Progenitor cell of endocrine pancreas (in vitro differentiated cells): ENCODE data around the gene CEP112. TPM values are rescaled to one million over a fixed set of nuclear protein-coding genes. Genes with fewer than 3 reads are reported as not detected.

Experiments
- DNase-seq: peaks from one replicate; pipeline ENCODE4 v3.0.0; 2021; ENCODE audit warnings: low spot score; ENCODE audit not compliant: unreplicated experiment
- H3K27ac Mint-ChIP-seq: 2 replicates; pipeline ENCODE4 v1.8.0; 2021; ENCODE audit warnings: mild to moderate bottlenecking, moderate library complexity, mixed read lengths
- H3K27me3 Mint-ChIP-seq: 2 replicates; pipeline ENCODE4 v1.8.0; 2021; ENCODE audit warnings: mixed read lengths
- H3K36me3 Mint-ChIP-seq: 2 replicates; pipeline ENCODE4 v1.8.0; 2022; ENCODE audit warnings: mixed read lengths; ENCODE audit not compliant: insufficient read depth
- H3K4me1 Mint-ChIP-seq: 2 replicates; pipeline ENCODE4 v1.8.0; 2021; ENCODE audit warnings: low read depth, mixed read lengths
- H3K4me3 Mint-ChIP-seq: 2 replicates; pipeline ENCODE4 v1.8.0; 2021; ENCODE audit warnings: low read depth, mild to moderate bottlenecking, moderate library complexity, mixed read lengths
- H3K9me3 Mint-ChIP-seq: 2 replicates; pipeline ENCODE4 v1.8.0; 2021; ENCODE audit warnings: low read depth, mixed read lengths
- CTCF ChIP-seq: fragments of 200-600 bp; sonication (generic); IDR thresholded peaks from one replicate; pipeline ENCODE4 v1.5.0; 2021; ENCODE audit warnings: antibody characterized with exemption, mild to moderate bottlenecking; ENCODE audit not compliant: unreplicated experiment
- total RNA-seq: library from RNA; stranded (reverse); gene quantifications from 2 replicates; pipeline ENCODE4 v1.2.1, GENCODE V29; 2021

Gene CEP112
- total RNA-seq, 1 donor from 2014 or later = 24.3 TPM

- no peak for TF ChIP-seq CTCF
- no peak for DNase-seq
- Mint-ChIP-seq H3K27me3 (no peaks in the 10 kb centered on the region), H3K36me3 (no peaks in the 10 kb centered on the region), H3K9me3 (no peaks in the 10 kb centered on the region), H3K4me3 (no peak overlapping the region), H3K27ac (no peak overlapping the region), H3K4me1 (peaks cover 5% of the 10 kb centered on the region)
Measured at GRCh38 chr17:65601145-65601544, 590.8 kb downstream of the CEP112 start.

GRCh38 chr17:65600518-65600917 lies 591.4 kb downstream of the CEP112 start:
- no peak for TF ChIP-seq CTCF
- Mint-ChIP-seq H3K27me3 (peaks cover under 1% of the 10 kb centered on the region), H3K4me3 (no peak overlapping the region), H3K36me3 (no peaks in the 10 kb centered on the region), H3K4me1 (peaks cover 5% of the 10 kb centered on the region), H3K27ac (no peak overlapping the region), H3K9me3 (no peaks in the 10 kb centered on the region)
- no peak for DNase-seq

GRCh38 chr17:65599650-65600049 lies 592.3 kb downstream of the CEP112 start:
- Mint-ChIP-seq H3K36me3 (no peaks in the 10 kb centered on the region), H3K4me1 (peaks cover 5% of the 10 kb centered on the region), H3K9me3 (no peaks in the 10 kb centered on the region), H3K4me3 (no peak overlapping the region), H3K27ac (no peak overlapping the region), H3K27me3 (peaks cover 9% of the 10 kb centered on the region)
- no peak for TF ChIP-seq CTCF
- DNase-seq = no peak

DNA sequence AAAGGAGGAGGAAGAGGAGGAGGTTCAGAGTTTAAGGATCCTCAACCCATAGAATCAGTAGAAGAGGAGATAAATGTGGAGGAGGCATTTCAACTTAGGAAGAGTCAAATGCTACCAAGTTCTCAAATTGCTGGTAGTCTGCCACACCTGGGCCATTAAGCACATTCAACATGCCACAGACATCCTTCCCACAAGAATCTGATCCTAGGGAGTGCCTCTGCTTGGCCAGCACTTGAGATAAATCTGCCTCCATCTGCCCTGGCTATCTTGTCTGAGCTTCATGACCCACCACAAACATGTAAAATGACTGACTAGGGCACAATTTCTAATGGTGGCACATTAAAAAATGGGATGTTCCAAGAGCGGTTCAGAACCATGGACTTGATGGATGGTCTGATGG lies 593.2 kb downstream of the CEP112 start:
- TF ChIP-seq CTCF = no peak
- Mint-ChIP-seq H3K36me3 (no peaks in the 10 kb centered on the region), H3K27me3 (peaks cover 18% of the 10 kb centered on the region), H3K4me3 (no peak overlapping the region), H3K27ac (no peak overlapping the region), H3K4me1 (peaks cover 9% of the 10 kb centered on the region), H3K9me3 (no peaks in the 10 kb centered on the region)
- no peak for DNase-seq

DNA sequence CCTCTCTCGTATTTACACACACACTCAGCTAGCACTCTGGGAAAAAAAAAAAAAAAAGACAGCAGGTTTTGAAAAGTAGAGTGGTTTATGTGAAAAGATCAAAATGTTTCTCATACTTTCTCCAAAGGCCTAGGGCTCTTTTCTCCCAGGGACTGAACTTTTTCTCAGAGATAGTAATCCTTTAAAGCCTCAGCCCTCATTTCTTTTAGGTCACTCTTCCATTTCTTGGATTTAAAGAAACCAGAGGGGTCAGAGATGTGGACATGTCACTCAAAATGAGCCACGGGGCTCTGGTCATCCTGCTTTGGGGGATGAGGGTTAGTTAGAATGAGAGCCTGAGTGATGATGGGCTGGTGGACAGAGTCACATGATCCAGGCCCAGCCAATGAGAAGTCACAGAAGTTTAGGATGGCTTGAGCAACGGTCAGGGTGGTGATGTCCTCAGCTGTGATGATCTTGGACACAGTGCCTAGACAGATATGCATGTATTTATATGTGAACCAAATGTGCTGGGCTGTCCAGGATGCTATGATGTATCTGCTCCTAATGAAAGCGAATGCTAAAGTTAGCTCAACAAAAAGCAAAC lies 596.8 kb downstream of the CEP112 start:
- Mint-ChIP-seq H3K27ac (no peak overlapping the region), H3K27me3 (peaks cover 33% of the 10 kb centered on the region), H3K36me3 (no peaks in the 10 kb centered on the region), H3K4me3 (no peak overlapping the region), H3K4me1 (peaks cover 4% of the 10 kb centered on the region), H3K9me3 (no peaks in the 10 kb centered on the region)
- no peak for TF ChIP-seq CTCF
- no peak for DNase-seq
